A549 (cell line): Measurements from ENCODE around the gene PCDH18. TPM values are rescaled to one million over a fixed set of nuclear protein-coding genes. Genes with fewer than 3 reads are reported as not detected.

Source experiments
- ATAC-seq, 2 experiments: fragments of 200-7000 bp in 1 of 2; fragments of >200 bp in 1 of 2; cut with Nextera tagmentation in 1 of 2; cut with Tn5 transposase in 1 of 2; 3 replicates each; pipeline versions ENCODE4 v1.8.0 to v1.9.1; 2018 to 2020; ENCODE audit warnings: mild to moderate bottlenecking in 1 of 2, moderate library complexity in 1 of 2
- CTCF ChIA-PET: fragments of 300-600 bp; sonication (Branson Sonifier 250); formaldehyde crosslinking; extraction: SDS; loops from one replicate; lab custom pipeline; 2021; ENCODE audit warnings: antibody characterized with exemption, inconsistent platforms; lab: Yijun Ruan, JAX
- POLR2A ChIA-PET: fragments of 350-600 bp; formaldehyde crosslinking; extraction: SDS; loops from one replicate; lab custom pipeline; 2021; ENCODE audit warnings: antibody characterized with exemption, inconsistent platforms; lab: Yijun Ruan, JAX
- DNase-seq, 2 experiments: peaks; one replicate each; pipeline versions ENCODE4 v3.0.0 to v3.0.0-alpha.2; 2011 to 2016; ENCODE audit warnings: low read depth in 1 of 2, low spot score in 1 of 2
- FAIRE-seq: peaks from 2 replicates; lab custom pipeline; 2011; peaks lifted over from hg19 to GRCh38; lab: Jason Lieb, UNC
- H3K27ac ChIP-seq, 2 experiments: fragments of >200 bp; sonication (Bioruptor Twin); formaldehyde crosslinking; 3 replicates each; pipeline ENCODE4 v1.5.1; 2016 to 2017
- H3K4me1 ChIP-seq: fragments of >200 bp; sonication (Bioruptor Twin); formaldehyde crosslinking; 3 replicates; pipeline ENCODE4 v1.6.1; 2016
- H3K4me2 ChIP-seq: fragments of >200 bp; sonication (Bioruptor Twin); formaldehyde crosslinking; 3 replicates; pipeline ENCODE4 v1.6.1; 2016
- H3K4me3 ChIP-seq: fragments of >200 bp; sonication (Bioruptor Twin); formaldehyde crosslinking; 3 replicates; pipeline ENCODE4 v1.5.1; 2016
- H3K9me3 ChIP-seq: fragments of >200 bp; sonication (Bioruptor Twin); formaldehyde crosslinking; 3 replicates; pipeline ENCODE4 v1.6.1; 2016
- ATOH8 ChIP-seq: fragments of 250-450 bp; sonication (Bioruptor Pico); IDR thresholded peaks from 2 replicates; pipeline ENCODE4 v1.5.0; 2020; ENCODE audit warnings: low read depth, mild to moderate bottlenecking, moderate library complexity
- BCL3 ChIP-seq: fragments of >200 bp; sonication (Bioruptor Twin); formaldehyde crosslinking; IDR thresholded peaks from 3 replicates; pipeline ENCODE4 v1.6.1; 2016
- BHLHE40 ChIP-seq: IDR thresholded peaks from 2 replicates; pipeline ENCODE4 v1.6.1; 2012; ENCODE audit warnings: low read depth, low read length, inconsistent platforms
- CBX2 ChIP-seq: fragments of 200-600 bp; sonication (generic); IDR thresholded peaks from 2 replicates; pipeline ENCODE4 v1.6.1; 2016; ENCODE audit warnings: low read depth, mild to moderate bottlenecking, borderline replicate concordance
- CBX8 ChIP-seq: fragments of 200-600 bp; sonication (generic); IDR thresholded peaks from 2 replicates; pipeline ENCODE4 v1.6.1; 2016
- CHD2 ChIP-seq: fragments of 150-350 bp; IDR thresholded peaks from 2 replicates; pipeline ENCODE4 v1.6.1; 2014; ENCODE audit warnings: low read length; ENCODE audit not compliant: partially characterized antibody
- EP300 ChIP-seq, 2 experiments: fragments of >200 bp; sonication (Bioruptor Twin); formaldehyde crosslinking; IDR thresholded peaks; 2 replicates in 1 of 2; 3 replicates in 1 of 2; pipeline ENCODE4 v1.6.1; 2016 to 2017
- FOSB ChIP-seq: fragments of 250-450 bp; sonication (Bioruptor Pico); IDR thresholded peaks from 2 replicates; pipeline ENCODE4 v1.5.0; 2020; ENCODE audit warnings: mild to moderate bottlenecking, moderate library complexity
- FOSL2 ChIP-seq, 2 experiments: fragments of 450-650 bp in 1 of 2; fragments of >200 bp in 1 of 2; sonication (Bioruptor Twin) in 1 of 2; formaldehyde crosslinking; IDR thresholded peaks; 2 replicates each; pipeline versions ENCODE4 v1.5.0 to v1.6.1; 2016 to 2020; ENCODE audit warnings: mild to moderate bottlenecking in 1 of 2, moderate library complexity in 1 of 2
- HMGXB4 ChIP-seq: fragments of 250-450 bp; sonication (Bioruptor Pico); IDR thresholded peaks from 2 replicates; pipeline ENCODE4 v1.5.0; 2021; ENCODE audit warnings: mild to moderate bottlenecking, moderate library complexity, borderline replicate concordance
- HOXA7 ChIP-seq: fragments of 250-450 bp; sonication (Bioruptor Pico); IDR thresholded peaks from 2 replicates; pipeline ENCODE4 v1.5.0; 2020; ENCODE audit warnings: mild to moderate bottlenecking, moderate library complexity
- JUNB ChIP-seq: fragments of >200 bp; sonication (Bioruptor Twin); formaldehyde crosslinking; IDR thresholded peaks from 2 replicates; pipeline ENCODE4 v1.6.1; 2016
- KDM5A ChIP-seq: fragments of 200-600 bp; sonication (generic); IDR thresholded peaks from 2 replicates; pipeline ENCODE4 v1.6.1; 2016; ENCODE audit warnings: antibody characterized with exemption, mild to moderate bottlenecking
- NFE2L2 ChIP-seq: fragments of 150-350 bp; conservative IDR thresholded peaks from 2 replicates; pipeline ENCODE4 v1.6.1; 2014; ENCODE audit warnings: low read length
- NPAS2 ChIP-seq: fragments of 250-450 bp; sonication (Bioruptor Pico); IDR thresholded peaks from 2 replicates; pipeline ENCODE4 v1.8.0; 2022; ENCODE audit warnings: mild to moderate bottlenecking, moderate library complexity, borderline replicate concordance
- POLR2A ChIP-seq: IDR thresholded peaks from 2 replicates; pipeline ENCODE4 v1.6.1; 2012; ENCODE audit warnings: mild to moderate bottlenecking, low read length
- RCOR1 ChIP-seq: fragments of 150-350 bp; IDR thresholded peaks from 2 replicates; pipeline ENCODE4 v1.6.1; 2014; ENCODE audit warnings: antibody characterized with exemption, low read length, low read depth
- REST ChIP-seq: fragments of 200-600 bp; sonication (generic); IDR thresholded peaks from 2 replicates; pipeline ENCODE4 v1.6.1; 2016; ENCODE audit warnings: antibody characterized with exemption, mild to moderate bottlenecking, moderate library complexity
- RNF2 ChIP-seq: fragments of 200-600 bp; sonication (generic); IDR thresholded peaks from 2 replicates; pipeline ENCODE4 v1.6.1; 2016; ENCODE audit warnings: low read depth, mild to moderate bottlenecking, antibody characterized with exemption, moderate library complexity, borderline replicate concordance
- SMC3 ChIP-seq: fragments of >200 bp; sonication (Bioruptor Twin); formaldehyde crosslinking; IDR thresholded peaks from 3 replicates; pipeline ENCODE4 v1.6.1; 2018; ENCODE audit warnings: inconsistent platforms
- SREBF2 ChIP-seq: fragments of 450-650 bp; IDR thresholded peaks from 2 replicates; pipeline ENCODE4 v1.6.1; 2014; ENCODE audit warnings: mild to moderate bottlenecking, moderate library complexity
- TFCP2L1 ChIP-seq: fragments of 250-450 bp; sonication (Bioruptor Pico); IDR thresholded peaks from 2 replicates; pipeline ENCODE4 v1.5.0; 2021; ENCODE audit warnings: mild to moderate bottlenecking
- TP53 ChIP-seq: fragments of 250-450 bp; sonication (Bioruptor Pico); IDR thresholded peaks from 2 replicates; pipeline ENCODE4 v1.5.0; 2021; ENCODE audit warnings: mild to moderate bottlenecking, moderate library complexity
- WGBS: methylation state at CpG from one replicate; pipeline ENCODE4 v1.1.6; 2017; ENCODE audit errors: missing lambda C conversion rate; 5-methylcytosine and 5-hydroxymethylcytosine counted together
- polyA plus RNA-seq, 4 experiments: library from polyadenylated mRNA; depleted of rRNA in 3 of 4; stranded (reverse); fragments of >200 nt; fragmentation: RNase III in 1 of 4; extraction: RNeasy Plus Mini Kit Qiagen cat#74134 plus additional on column Dnase treatment in 1 of 4; gene quantifications; 2 replicates in 3 of 4; 3 replicates in 1 of 4; pipeline ENCODE4 v1.2.3, GENCODE V29; 2011 to 2017

The PCDH18 gene
- polyA plus RNA-seq, 2 of the 4 experiments (the other 2 are of a cell fraction): 0.04 TPM; not detected in 1

GRCh38 chr4:137536789-137537561, 4.7 kb upstream of the PCDH18 start:
- Histone ChIP-seq H3K4me3 (no peak overlapping the region), H3K4me1 (no peaks in the 10 kb centered on the region), H3K27ac (no peak overlapping the region), H3K9me3 (no peaks in the 10 kb centered on the region), H3K4me2 (no peak overlapping the region)
- TF ChIP-seq TFCP2L1 (CRISPR knock-in tag) (no peak), SREBF2 (no peak), CBX8 (no peak), RCOR1 (no peak), TP53 (CRISPR knock-in tag) (no peak), RNF2 (no peak), BCL3 (no peak)
- WGBS: 31% methylated on average over 5 of the region's 5 CpGs
- no peak for ATAC-seq
- CTCF ChIA-PET: no interaction called here
- DNase-seq: no peak
- FAIRE-seq: no peak
- POLR2A ChIA-PET: no interaction called here

- no peak overlapping the region for H3K27ac ChIP-seq
- ATAC-seq (no peak), FAIRE-seq (no peak), DNase-seq (no peak)
- no peaks in the 10 kb centered on the region for H3K4me1 ChIP-seq
- CTCF ChIA-PET: no interaction called here
- WGBS: 37% methylated on average over 1 of the region's 1 CpG
- H3K4me3 ChIP-seq: no peak overlapping the region
- TF ChIP-seq BHLHE40 (no peak), JUNB (no peak), FOSB (no peak)
- H3K9me3 ChIP-seq: no peaks in the 10 kb centered on the region
- POLR2A ChIA-PET: no interaction called here
- no peak overlapping the region for H3K4me2 ChIP-seq
Measured at GRCh38 chr4:137535718-137536117, 3.4 kb upstream of the PCDH18 start.

GRCh38 chr4:137534516-137534915, 2.2 kb upstream of the PCDH18 start:
- Histone ChIP-seq H3K27ac (no peak overlapping the region), H3K9me3 (no peaks in the 10 kb centered on the region), H3K4me3 (no peak overlapping the region), H3K4me1 (no peaks in the 10 kb centered on the region), H3K4me2 (no peak overlapping the region)
- 24% methylated on average over 1 of the region's 1 CpG for WGBS
- no peak for ATAC-seq
- POLR2A ChIA-PET: no interaction called here
- TF ChIP-seq FOSB: no peak
- no peak for TF ChIP-seq NPAS2 (CRISPR knock-in tag)
- no peak for TF ChIP-seq EP300 (IDR thresholded peaks at IDR 0.05)
- no peak for TF ChIP-seq CBX2
- no peak for TF ChIP-seq HOXA7 (CRISPR knock-in tag)
- no peak for TF ChIP-seq HMGXB4
- no peak for TF ChIP-seq NFE2L2
- no peak for TF ChIP-seq BHLHE40
- no peak for TF ChIP-seq ATOH8 (CRISPR knock-in tag)
- TF ChIP-seq KDM5A: no peak
- TF ChIP-seq FOSL2 (IDR thresholded peaks at IDR 0.05): no peak
- TF ChIP-seq FOSL2 (CRISPR knock-in tag; IDR thresholded peaks at IDR 0.05): no peak
- no peak for TF ChIP-seq REST
- no peak for TF ChIP-seq CHD2
- no peak for TF ChIP-seq POLR2A
- no peak for TF ChIP-seq SMC3
- TF ChIP-seq, all 56 proteins: peak for 0
- no peak for FAIRE-seq
- CTCF ChIA-PET: no interaction called here
- no peak for DNase-seq
